HG03571 (cell line): ENCODE measurements around the gene FGD4.
"Not testable (repeated sequence)": the region's sequence is repeated elsewhere in the genome, so short reads cannot be mapped to it uniquely, and the experiment has no call there.

Experiments
- ATAC-seq: cut with Tn5 transposase; IDR thresholded peaks from one replicate; pipeline ENCODE4 v1.9.1; 2021; ENCODE audit not compliant: unreplicated experiment

Gene FGD4

GRCh38 chr12:32489070-32489469, 89.7 kb downstream of the FGD4 start:
- no peak for ATAC-seq

GRCh38 chr12:32490801-32491200, 91.4 kb downstream of the FGD4 start:
- no peak for ATAC-seq

DNA sequence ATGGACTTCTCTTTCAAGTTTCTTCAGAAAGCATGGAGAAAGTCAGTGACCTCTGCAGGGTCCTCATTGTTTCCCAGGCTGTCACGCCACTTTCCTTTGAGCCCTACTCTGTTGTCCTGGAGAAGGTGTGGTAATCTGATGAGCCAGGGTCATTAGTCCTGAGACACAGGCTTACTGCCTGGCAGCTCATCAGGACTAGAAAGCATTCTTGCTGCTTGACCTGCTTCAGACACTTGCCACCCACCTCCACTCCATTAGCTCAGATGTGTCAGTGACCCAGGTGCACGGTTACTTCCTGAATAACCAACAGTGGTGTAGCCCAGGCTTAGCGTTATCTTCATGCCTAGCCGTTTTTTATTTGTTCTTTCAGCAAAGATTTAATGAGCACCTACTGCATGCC, 93.9 kb downstream of the FGD4 start:
- no peak for ATAC-seq

GRCh38 chr12:32494656-32495055, 95.3 kb downstream of the FGD4 start:
- ATAC-seq, result no peak

- no peak for ATAC-seq
Measured at GRCh38 chr12:32496946-32497345, 97.6 kb downstream of the FGD4 start.

DNA sequence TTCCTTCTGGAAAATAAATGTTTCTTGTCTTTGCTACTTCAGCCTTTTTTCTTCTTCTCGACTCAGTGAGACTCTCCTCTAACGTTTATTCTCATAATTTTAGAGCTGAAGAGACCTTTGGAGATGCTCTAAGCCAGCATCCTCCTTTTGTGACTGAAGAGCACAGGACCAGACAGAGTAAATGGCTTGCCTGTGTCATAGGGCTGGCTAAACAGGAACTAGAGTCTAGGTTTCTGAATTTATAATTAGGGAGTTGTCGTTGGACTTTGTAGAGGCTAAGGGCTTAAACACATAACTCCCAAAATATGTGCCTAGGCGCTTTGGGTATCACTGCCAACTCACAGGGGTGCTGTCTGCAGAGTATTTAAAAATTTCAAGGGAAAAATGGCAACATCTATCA, 98.5 kb downstream of the FGD4 start:
- no peak for ATAC-seq

DNA sequence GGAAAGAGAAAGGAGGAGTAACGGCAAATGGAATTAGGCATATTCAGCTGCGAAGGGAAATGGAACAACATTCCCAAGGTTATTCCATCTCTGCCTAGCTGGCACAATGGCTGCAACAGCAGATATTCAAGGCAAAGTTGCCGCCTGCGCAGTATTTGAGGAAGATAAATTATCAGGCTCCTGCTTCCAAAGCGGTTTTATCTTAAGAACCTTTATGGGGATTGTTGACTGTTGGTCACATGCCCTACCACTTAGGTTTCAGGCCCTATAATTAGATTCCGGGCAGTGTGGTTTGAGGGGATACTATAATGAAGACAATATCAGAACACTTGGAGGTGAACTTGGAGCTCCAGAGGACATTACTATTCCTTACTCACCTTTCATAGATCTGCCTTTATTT, 99.7 kb downstream of the FGD4 start:
- ATAC-seq, result no peak

DNA sequence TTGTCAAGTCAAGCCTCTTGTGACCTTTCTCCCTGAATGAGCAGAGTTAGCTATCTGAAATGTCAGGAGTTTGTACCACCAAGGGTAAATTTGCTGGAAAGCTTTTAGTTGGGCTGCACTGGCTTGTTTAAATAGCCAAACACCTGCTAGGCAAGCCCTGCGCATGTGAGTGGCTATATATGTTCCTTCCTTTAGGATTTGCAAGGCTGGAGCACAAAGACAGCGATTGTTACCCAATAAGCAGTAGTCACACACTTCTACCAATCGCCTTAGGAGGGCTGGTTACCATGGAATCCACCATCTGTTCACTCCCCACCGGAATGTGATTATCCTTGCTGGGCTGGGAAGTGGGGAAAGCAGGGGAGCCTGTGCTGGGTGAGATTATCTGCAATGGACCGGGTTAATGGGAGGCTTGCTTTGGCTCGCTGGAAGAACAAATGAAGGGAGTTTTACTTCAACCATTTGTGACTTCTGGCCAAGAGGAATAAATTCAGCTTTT, 102.5 kb downstream of the FGD4 start:
- ATAC-seq, result no peak

DNA sequence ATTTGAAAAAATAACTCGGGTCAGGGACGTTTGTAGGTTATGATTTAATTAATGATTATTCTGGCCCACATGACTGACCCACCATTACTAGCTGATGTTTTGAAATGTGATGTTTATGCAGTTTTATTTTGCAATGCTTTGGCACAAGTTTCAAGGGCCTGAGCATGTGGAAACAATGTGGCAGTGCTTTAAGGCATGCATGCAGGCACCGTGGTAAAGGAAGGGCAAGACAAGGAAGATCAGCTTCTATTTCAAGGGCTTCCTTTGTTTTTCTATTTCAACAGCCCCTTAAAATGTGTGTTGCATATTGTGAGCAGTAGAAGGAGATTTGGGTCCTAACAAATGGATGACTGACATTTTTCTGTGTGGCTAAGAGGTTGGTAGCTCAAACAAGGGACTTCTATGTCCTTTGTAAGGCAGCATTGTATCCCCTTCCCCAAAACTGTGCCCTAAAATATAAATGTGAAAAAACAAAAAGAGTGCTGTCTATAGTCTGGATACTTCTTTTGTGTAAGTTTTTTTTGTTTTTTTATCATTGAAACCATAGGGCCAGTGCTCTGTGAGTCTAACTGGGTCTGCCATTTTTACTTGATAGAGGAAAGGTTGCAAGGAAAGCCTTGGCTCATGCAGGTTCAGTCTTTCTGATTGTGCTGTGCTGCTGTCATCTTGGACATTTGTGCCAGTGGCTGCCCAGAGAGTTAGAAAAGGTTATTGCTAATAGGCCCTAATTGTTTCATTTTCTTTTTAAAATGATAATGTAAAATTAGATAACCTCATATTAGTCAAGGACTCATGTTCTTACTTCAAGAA, 103.5 kb downstream of the FGD4 start:
- ATAC-seq, result no peak

GRCh38 chr12:32503730-32504129, 104.4 kb downstream of the FGD4 start:
- ATAC-seq, result no peak

DNA sequence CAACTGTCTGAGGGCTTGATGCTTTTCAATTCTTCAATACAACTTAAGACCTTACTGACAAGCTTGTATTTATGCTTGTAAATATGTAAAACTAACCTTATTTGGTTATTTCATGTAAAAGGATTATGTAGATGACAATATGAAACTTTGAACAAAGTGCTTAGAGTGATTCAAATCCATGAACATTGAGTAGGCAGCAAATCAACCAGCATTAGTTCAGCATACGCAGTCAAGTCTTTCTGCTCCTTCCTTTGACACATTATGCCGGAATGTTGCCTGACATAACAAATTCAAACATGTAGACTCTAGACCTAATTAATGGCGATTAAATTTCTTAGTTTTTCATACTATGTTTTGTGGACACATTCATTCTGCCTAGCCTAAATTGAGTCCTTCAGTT, 105.2 kb downstream of the FGD4 start:
- ATAC-seq, result no peak

DNA sequence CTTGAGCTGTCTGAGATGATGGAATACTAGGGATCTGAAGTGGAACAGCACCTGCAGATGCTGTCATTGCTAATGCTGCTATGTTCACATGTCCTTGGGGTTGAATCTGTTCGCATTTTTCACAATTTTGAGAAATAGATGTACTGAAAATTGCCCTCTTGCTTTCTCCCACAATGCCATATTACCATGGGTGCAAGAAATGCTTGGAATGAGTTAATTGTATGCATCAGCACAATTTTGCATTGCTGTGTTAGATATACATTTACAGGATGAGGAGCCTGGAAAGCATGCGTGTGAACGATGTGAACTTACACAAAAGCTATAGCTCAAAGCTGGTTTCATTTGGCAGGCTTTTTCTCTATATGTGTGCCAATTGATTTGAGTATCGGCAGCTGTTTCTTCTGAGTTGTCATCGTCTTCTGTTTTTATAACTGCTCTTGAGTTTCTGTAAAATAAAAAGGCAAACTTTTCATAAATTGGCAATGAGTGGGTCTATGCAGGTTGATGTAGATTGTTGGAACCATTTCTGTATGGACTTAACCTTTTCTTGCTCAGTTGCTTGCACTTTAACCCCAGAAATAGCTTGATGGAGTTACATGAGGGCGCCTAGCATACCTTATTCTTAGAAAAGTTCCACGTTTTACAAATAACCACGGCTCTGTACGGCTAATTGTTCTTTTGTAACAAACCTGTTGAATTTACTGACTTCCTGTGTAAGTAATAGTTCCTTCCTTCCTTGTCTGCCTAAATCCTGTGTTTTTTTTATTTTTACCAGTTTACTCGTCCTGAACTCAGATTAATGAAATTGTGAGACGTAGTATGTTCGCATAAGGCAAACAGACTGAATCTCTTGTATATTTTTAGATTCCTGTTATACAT, 105.9 kb downstream of the FGD4 start:
- ATAC-seq, result no peak

- not testable (repeated sequence) for ATAC-seq
Measured at GRCh38 chr12:32507096-32507941, 108.0 kb downstream of the FGD4 start.

DNA sequence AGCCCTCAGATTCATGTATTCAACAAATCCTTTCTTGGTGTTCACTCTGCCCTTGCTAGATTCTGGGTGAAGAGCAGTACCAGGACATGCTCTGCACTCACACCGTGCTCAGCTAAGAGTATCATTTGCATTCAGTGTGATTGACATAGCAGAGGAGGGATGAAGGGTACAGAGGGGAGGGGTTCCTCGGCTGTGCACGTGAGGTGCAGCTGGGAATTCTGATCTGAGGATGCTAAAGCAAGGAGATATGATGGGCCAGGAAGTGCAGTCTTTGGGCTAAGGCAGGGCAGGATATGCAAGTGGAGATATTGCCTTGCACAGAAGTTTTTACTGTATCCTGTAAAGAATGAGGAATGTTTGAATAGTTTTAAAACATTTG, 108.6 kb downstream of the FGD4 start:
- no peak for ATAC-seq

DNA sequence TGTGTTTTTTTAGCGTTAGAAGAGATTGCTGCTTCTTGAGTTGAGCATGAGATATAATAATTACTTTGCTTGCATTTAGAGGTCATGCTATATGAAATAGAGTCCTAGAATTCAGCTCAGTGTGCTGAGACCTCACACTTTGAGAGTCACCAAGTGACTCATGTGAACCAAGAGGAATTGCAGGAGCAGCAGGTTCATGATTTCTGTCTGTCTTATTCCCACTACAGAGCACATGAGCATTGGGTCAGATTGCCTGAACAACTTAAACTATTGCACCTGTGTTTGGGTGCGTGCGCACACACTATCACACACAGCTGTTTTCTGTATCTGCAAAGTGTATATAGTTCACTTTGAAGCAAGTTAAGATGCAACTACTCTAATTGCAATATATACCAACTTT, 109.3 kb downstream of the FGD4 start:
- ATAC-seq, result no peak

GRCh38 chr12:32509328-32510091, 110.2 kb downstream of the FGD4 start:
- ATAC-seq, result no peak

GRCh38 chr12:32511976-32512375, 112.6 kb downstream of the FGD4 start:
- ATAC-seq, result not testable (repeated sequence)

- no peak for ATAC-seq
Measured at GRCh38 chr12:32512379-32512778, 113.0 kb downstream of the FGD4 start.

GRCh38 chr12:32512910-32513309, 113.6 kb downstream of the FGD4 start:
- ATAC-seq, result no peak

- no peak for ATAC-seq
Measured at GRCh38 chr12:32515137-32515873, 115.9 kb downstream of the FGD4 start.
